Coronary artery (tissue), 2 donors: ENCODE measurements around the gene GJC1.

Source experiments
- DNase-seq: peaks from one replicate; pipeline ENCODE4 v3.0.0-alpha.2; 2017; ENCODE audit warnings: low spot score
- H3K27ac ChIP-seq, 2 donors: fragments of 200-600 bp; sonication (generic); one replicate each; pipeline ENCODE4 v1.5.1; 2016 to 2019
- H3K4me3 ChIP-seq: fragments of 200-600 bp; sonication (generic); 2 replicates; pipeline ENCODE4 v1.5.1; 2016; ENCODE audit warnings: mild to moderate bottlenecking, moderate library complexity
- TF ChIP-seq, protein P1 (sequence below): fragments of 200-600 bp; sonication (generic); IDR thresholded peaks from one replicate; pipeline ENCODE4 v1.5.1; 2019; ENCODE audit warnings: antibody characterized with exemption

GJC1 gene

DNA sequence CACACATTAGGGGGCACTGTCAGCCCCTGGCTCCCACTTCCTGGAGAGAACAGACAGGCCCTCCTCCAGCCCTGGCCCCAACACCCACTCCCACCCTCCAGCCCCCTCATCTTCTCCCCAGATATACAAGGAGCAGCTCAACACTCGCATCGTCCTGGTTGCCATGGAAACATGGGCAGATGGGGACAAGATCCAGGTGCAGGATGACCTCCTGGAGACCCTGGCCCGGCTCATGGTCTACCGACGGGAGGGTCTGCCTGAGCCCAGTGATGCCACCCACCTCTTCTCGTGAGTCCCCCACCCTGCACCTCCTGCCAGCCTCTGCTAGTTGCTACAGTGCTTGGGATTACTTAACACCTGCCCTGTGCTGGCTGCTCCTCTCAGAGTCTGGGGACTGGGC is 56.9 kb downstream of the GJC1 start:
- TF ChIP-seq, protein P1, sequence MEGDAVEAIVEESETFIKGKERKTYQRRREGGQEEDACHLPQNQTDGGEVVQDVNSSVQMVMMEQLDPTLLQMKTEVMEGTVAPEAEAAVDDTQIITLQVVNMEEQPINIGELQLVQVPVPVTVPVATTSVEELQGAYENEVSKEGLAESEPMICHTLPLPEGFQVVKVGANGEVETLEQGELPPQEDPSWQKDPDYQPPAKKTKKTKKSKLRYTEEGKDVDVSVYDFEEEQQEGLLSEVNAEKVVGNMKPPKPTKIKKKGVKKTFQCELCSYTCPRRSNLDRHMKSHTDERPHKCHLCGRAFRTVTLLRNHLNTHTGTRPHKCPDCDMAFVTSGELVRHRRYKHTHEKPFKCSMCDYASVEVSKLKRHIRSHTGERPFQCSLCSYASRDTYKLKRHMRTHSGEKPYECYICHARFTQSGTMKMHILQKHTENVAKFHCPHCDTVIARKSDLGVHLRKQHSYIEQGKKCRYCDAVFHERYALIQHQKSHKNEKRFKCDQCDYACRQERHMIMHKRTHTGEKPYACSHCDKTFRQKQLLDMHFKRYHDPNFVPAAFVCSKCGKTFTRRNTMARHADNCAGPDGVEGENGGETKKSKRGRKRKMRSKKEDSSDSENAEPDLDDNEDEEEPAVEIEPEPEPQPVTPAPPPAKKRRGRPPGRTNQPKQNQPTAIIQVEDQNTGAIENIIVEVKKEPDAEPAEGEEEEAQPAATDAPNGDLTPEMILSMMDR: no peak
- DNase-seq: no peak
- H3K27ac ChIP-seq: no peak overlapping the region
- H3K4me3 ChIP-seq: no peak overlapping the region

DNA sequence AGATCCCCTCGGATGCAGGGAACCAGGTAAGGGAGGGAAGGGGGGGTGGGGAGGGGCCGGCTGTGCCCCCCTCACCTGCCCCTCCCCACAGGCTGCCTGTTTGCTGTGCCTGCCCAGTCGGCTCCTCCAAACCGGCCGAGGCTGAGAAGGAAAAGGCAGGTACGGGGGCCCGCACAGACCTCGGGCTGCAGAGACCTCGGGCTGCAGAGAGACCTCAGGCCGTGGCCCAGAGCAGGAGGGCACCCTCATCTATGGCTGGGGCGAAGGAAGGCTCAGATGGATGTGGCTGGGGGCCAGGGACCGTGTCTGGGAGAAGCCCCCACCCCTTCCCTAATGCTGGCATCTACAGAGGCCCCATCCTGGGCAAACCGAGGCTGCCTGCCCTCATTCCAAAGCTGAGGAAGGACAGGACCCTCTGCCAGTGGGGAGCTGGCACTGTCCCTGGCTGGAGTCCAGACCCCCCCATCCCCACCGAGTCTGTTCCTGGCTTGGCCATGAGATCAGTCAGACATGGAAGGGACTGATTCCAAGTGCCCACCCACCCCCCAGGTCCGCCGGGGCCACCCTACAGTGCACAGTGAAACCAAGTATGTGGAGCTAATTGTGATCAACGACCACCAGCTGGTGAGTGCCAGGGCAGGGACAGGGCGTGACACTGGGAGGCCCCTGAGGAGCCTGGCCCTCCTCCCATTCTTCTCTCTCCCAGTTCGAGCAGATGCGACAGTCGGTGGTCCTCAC is 57.6 kb downstream of the GJC1 start:
- Histone ChIP-seq H3K27ac (no peak overlapping the region), H3K4me3 (no peak overlapping the region)
- DNase-seq: no peak
- TF ChIP-seq, protein P1: no peak

DNA sequence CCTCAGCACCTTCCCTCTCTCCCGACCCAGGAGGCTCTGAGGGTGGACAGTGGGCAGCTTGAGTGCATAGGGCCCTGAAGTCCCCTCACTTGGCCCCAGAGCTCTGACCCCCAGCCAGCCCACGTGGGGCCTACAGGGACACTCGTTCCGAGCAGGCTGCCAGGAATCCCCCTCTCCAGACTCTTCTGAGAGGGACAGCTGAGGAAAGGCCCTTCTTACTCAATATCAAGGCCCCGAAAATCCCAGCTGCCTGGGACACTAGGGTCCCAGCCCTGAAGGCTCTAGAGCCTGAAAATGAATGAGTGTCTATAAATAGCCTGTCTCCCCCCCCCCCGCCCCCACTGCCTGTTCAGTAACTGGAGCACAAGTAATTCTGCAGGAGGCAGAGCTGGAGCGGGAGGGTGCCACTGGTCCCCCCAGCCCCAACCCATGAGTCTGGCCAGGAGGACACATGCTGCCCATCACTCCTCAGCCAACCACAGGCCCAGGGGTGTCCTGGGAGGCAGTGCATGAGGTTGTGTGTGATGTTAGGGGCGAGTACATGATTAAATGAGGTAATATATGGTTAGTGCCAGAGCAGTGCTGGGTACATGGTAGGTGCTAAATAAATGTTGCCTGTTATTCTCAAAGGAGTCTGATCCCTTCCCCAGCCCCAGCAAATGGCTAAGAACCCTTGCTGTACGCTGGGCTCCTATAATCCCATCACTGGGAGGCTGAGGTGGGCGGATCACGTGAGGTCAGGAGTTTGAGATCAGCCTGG is 59.7 kb downstream of the GJC1 start:
- Histone ChIP-seq H3K4me3 (no peak overlapping the region), H3K27ac (no peak overlapping the region)
- no peak for DNase-seq
- TF ChIP-seq, protein P1: no peak

DNA sequence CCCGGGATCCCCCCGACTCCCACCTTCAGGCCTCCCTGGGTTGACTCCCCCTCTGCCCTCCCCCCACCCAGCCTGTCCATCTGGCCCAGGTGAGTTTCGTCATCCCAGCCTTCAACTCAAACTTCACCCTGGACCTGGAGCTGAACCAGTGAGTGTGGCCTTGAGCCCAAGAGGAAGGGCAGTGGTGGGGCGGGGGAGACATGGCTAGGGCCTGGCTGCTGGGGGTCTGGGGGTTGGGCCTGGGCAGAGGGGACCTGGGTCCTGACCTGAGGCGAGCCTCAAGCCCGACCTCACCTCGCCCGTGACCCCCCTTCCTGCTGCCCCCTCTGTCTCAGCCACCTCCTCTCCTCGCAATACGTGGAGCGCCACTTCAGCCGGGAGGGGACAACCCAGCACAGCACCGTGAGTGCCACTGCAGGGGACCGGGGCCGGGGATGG is 60.4 kb downstream of the GJC1 start:
- H3K27ac ChIP-seq: no peak overlapping the region
- TF ChIP-seq, protein P1: no peak
- H3K4me3 ChIP-seq: no peak overlapping the region
- DNase-seq: no peak

DNA sequence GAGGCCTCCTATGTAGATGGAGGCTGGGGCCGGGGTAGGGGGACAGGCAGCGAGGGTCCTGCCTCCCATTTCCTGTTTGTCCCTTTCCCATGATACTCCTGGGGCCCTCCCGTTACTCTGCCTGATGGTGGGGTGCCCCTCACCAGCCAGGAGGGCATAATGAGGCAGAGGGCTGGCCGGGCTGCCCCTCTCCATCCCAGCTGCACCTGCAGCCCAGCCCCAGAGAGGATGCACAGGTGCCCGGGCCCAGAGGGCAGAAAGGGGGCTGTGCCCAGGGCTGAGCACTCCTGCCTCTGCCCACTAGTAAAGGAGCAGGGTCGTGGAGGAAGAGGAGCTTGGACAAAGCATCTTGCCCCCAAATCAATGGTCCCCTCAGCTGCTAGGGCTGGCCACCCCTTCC is 60.9 kb downstream of the GJC1 start:
- DNase-seq: no peak
- TF ChIP-seq, protein P1: no peak
- H3K27ac ChIP-seq: no peak overlapping the region
- no peak overlapping the region for H3K4me3 ChIP-seq

DNA sequence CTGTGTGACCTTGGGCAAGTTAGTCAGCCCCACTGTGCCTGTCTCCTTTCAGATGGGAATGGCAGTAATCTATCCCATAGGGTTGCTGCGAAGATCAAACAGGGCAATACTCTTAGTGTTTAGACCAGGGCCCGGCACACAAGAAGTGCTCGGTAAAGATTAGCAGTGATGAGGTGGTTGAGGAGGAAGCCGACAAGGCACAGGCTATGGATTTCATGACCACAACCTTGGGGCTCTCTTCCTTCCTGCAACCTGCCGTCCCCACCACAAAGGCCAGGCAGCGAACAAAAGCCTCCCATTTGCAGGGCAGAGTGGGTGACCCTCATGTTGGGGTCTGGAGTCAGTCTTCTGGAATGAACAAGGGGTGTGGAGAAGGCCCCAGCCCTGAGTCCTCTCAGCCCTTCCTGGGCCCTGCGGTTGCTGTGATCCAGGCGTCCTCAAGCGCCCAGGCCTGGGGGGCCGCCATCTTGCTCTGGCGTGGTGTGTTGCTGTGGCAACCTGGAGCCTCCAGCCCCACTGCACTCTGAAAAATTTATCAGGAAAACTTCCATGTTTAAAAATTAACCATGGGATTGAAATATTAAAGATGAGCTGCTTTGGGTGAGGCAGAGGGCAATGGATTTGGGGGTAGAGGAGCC is 61.5 kb downstream of the GJC1 start:
- Histone ChIP-seq H3K27ac (no peak overlapping the region), H3K4me3 (no peak overlapping the region)
- TF ChIP-seq, protein P1: no peak
- DNase-seq: no peak
